ENCODE measurements around the gene EDC4. TPM values are rescaled to one million over a fixed set of nuclear protein-coding genes. Genes with fewer than 3 reads are reported as not detected.
"Not testable (repeated sequence)": the region's sequence is repeated elsewhere in the genome, so short reads cannot be mapped to it uniquely, and the experiment has no call there.

Gene EDC4
- polyA plus RNA-seq, 1 donor, result 107 TPM

- DNase-seq (ENCODE audit: low read depth), result no peak
Measured at GRCh38 chr16:67907397-67908180, 34.7 kb downstream of the EDC4 start.

GRCh38 chr16:67909056-67909742 is 36.3 kb downstream of the EDC4 start:
- DNase-seq (ENCODE audit: low read depth), result no peak

GRCh38 chr16:67910158-67910557 is 37.3 kb downstream of the EDC4 start:
- no peak for DNase-seq (ENCODE audit: low read depth)

DNA sequence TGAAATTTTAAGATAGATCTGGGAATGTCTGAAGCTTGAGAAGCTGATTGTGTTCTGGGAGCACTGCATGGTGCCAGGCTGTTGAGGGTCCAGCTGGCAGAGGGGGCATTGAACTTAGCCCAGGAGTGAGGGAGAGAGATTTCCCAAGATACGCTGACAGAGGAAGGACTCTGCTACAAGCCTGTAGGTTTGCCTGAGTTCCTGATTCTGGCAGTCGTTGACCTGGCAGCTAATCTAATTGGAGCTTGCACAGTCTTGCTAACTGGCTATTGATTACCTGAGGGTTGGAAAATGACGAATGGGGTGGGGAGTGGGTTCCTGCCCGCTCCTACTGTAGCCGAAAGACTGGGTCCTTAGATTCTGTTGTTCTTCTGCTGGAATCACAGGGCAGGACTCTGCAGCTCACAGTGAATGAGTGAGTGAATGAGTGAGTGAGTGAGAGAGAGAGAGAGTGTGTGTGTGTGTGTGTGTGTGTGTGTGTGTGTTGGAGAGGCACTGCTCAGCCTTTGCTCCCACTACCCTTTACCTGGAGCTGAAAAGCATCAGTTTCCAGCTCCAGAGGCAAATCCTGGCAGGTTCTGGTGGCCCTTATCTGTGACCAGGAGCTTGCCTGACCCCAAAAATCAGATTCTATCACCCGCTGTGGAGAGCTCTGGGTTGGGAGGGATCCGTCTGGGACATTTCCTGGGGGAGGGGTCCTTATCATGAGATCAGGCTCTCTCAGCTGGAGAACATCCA is 42.1 kb downstream of the EDC4 start:
- DNase-seq (ENCODE audit: low read depth), result no peak

GRCh38 chr16:67915496-67915769 is 42.6 kb downstream of the EDC4 start:
- DNase-seq (ENCODE audit: low read depth), result not testable (repeated sequence)

DNA sequence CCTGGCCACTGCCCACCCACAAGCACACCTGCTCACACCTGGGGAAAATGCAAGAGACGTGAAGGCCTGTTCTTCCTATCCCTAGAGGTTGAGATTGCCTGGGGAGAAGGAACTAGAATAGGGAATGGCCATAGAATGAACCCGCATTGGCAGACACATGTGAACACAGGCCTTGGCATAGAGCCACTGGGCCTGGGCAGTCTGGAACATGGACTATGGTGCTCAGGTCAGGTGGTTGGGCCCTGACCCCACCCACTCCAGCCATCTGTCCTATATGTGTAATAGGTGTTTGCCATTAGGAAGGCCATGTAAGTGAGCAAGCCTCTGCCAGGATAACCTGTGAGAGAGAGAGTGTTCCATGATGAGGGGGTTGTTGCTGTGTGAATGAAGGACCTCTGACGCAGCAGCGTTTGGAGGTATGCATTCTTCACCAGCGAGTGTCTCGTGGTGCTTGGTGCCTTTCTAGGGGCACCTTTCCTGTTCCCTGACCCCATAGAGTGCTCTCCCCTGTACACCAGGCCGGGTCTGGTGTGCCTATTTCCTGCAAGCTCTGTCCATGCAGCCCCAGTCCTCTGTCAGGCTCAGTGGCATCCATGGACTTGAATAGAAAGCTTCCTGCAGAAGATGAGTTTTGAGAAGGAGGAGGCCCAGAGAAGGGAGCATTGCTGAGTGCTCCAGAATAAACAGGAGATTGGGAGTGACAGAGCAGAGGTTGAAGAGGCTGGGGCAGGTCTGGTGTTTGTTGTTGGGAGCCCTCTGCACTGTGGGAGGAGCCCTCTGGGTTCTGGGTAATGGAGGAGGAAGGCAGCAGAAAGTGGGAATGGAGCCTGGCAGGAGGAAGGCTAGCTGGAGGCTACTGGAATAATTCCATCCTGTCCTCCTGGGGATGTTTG is 43.2 kb downstream of the EDC4 start:
- no peak for DNase-seq (ENCODE audit: low read depth)

GRCh38 chr16:67917140-67917851 is 44.4 kb downstream of the EDC4 start:
- DNase-seq (ENCODE audit: low read depth), result no peak

- no peak for DNase-seq (ENCODE audit: low read depth)
Measured at GRCh38 chr16:67917852-67918236, 45.0 kb downstream of the EDC4 start.

- DNase-seq (ENCODE audit: low read depth), result no peak
Measured at GRCh38 chr16:67919622-67920221, 46.9 kb downstream of the EDC4 start.

DNA sequence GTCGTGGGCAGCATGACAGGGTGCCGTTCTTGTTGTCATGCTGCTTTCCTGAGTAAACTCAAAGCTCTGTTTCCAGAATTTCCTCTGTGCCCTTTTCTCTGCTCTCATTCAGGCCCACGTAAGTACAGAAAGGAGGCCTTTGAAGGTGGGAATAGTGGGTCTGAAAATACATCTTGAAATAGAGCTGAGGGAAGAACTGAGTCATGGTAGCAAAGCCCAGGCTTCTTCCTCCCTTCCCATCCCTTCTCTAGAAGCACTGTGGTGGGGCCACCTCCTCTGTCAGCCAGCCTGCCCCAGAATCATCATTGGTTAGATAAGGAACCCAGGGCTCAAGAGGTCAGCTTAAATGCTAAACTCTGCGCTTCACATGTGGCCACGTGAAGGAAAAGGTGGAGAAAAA is 49.4 kb downstream of the EDC4 start:
- no peak for DNase-seq (ENCODE audit: low read depth)

GRCh38 chr16:67922740-67923139 is 49.9 kb downstream of the EDC4 start:
- no peak for DNase-seq (ENCODE audit: low read depth)

DNA sequence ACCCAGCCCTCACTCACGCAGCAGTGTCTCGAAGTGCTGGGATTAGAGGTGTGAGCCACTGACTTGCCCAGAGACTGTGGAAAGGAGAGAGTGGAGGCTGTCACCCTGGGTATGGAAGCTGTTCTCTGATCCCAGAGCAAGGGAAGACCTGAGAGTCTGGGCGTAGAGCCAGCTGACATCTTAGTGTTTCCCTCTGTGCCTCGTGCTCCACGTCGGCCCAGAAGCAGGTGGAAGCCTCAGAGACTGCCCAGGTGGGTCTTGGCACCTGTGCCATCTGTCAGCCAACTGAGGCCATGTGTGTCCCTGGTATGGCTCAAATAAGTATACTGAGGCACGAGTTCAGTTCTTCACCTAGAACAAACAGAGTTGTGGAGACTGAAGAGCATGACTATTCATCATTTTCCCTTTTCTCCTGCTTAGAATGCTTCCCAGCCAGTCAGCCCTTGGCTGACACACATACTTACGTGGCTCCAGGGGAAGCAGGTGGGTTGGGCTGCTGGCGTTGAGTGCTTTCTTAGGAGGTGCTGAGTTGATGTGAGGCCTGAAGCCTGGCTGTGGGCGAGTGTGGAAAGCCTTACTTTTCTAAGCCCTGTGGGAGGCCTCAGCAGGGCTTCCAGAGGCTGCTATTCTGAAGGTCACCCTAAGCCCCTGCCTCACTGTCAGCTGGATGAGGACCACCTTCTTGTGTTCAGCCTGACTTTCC is 50.7 kb downstream of the EDC4 start:
- DNase-seq (ENCODE audit: low read depth), result no peak

- DNase-seq (ENCODE audit: low read depth), result no peak
Measured at GRCh38 chr16:67924140-67924906, 51.5 kb downstream of the EDC4 start.

DNA sequence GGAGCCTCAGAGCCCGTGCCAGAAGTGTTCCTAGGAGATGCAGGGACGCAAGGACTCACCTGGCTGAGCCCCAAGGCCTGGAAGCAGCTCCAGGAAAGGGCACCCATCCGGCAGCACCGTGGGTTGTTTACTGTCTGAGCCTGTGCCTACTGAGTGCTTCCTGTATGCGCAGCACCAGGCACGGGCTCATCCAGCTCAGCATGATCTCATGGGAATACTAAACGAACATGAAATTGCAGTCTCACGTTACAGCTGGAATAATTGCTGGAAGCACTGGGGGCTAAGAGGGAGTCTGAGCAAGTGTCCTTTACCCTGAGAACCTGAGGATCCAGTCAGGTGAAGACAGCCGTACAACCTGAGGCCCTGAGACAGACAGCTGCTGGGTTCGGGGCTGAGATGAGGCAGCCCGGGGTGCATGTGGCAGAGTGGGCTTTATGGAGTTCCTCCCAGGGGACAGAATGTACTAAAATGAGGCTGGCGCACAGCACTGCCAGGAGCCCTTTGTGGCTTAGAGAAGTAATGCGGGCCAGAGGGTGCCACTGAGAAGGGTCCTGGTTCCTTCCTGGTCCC is 53.4 kb downstream of the EDC4 start:
- no peak for DNase-seq (ENCODE audit: low read depth)

DNA sequence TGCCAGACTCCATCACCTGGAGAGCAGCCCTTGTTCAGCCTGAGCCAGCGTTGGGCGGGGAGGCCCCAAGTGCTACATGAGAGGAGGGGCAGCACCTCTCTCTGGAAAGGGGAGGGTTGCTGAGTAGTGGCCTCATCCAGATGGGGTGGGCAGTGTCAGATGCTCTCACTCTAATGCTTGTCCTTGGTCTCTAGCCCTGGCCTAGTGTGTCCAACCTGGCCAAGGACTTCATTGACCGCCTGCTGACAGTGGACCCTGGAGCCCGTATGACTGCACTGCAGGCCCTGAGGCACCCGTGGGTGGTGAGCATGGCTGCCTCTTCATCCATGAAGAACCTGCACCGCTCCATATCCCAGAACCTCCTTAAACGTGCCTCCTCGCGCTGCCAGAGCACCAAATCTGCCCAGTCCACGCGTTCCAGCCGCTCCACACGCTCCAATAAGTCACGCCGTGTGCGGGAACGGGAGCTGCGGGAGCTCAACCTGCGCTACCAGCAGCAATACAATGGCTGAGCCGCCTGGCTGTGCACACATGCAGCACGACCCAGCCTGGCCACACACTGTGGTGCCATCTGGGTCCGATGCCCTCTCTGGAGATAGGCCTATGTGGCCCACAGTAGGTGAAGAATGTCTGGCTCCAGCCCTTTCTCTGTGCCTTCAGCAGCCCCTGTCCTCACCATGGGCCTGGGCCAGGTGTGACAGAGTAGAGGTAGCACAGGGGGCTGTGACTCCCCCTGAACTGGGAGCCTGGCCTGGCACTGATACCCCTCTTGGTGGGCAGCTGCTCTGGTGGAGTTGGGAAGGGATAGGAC is 54.5 kb downstream of the EDC4 start:
- DNase-seq (ENCODE audit: low read depth), result no peak

DNA sequence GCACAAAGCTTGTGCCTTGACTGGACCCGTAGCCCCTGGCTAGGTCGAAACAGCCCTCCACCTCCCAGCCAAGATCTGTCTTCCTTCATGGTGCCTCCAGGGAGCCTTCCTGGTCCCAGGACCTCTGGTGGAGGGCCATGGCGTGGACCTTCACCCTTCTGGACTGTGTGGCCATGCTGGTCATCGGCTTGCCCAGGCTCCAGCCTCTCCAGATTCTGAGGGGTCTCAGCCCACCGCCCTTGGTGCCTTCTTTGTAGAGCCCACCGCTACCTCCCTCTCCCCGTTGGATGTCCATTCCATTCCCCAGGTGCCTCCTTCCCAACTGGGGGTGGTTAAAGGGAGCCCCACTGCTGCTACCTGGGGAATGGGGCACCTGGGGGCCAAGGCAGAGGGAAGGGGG is 55.3 kb downstream of the EDC4 start:
- no peak for DNase-seq (ENCODE audit: low read depth)

DNA sequence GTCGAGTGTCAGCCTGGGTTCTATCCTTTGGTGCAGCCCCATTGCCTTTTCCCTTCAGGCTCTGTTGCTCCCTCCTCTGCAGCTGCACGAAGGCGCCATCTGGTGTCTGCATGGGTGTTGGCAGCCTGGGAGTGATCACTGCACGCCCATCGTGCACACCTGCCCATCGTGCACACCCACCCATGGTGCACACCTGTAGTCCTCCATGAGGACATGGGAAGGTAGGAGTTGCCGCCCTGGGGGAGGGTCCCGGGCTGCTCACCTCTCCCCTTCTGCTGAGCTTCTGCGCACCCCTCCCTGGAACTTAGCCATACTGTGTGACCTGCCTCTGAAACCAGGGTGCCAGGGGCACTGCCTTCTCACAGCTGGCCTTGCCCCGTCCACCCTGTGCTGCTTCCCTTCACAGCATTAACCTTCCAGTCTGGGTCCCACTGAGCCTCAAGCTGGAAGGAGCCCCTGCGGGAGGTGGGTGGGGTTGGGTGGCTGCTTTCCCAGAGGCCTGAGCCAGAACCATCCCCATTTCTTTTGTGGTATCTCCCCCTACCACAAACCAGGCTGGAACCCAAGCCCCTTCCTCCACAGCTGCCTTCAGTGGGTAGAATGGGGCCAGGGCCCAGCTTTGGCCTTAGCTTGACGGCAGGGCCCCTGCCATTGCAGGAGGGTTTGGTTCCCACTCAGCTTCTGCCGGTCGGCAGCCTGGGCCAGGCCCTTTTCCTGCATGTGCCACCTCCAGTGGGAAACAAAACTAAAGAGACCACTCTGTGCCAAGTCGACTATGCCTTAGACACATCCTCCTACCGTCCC is 55.9 kb downstream of the EDC4 start:
- no peak for DNase-seq (ENCODE audit: low read depth)

Data from forelimb muscle (tissue), 1 donor.